ENCODE measurements around the gene SCP2. TPM values are rescaled to one million over a fixed set of nuclear protein-coding genes. Genes with fewer than 3 reads are reported as not detected.

The SCP2 gene, protein sequence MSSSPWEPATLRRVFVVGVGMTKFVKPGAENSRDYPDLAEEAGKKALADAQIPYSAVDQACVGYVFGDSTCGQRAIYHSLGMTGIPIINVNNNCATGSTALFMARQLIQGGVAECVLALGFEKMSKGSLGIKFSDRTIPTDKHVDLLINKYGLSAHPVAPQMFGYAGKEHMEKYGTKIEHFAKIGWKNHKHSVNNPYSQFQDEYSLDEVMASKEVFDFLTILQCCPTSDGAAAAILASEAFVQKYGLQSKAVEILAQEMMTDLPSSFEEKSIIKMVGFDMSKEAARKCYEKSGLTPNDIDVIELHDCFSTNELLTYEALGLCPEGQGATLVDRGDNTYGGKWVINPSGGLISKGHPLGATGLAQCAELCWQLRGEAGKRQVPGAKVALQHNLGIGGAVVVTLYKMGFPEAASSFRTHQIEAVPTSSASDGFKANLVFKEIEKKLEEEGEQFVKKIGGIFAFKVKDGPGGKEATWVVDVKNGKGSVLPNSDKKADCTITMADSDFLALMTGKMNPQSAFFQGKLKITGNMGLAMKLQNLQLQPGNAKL
- total RNA-seq, result 95.9 TPM

DNA sequence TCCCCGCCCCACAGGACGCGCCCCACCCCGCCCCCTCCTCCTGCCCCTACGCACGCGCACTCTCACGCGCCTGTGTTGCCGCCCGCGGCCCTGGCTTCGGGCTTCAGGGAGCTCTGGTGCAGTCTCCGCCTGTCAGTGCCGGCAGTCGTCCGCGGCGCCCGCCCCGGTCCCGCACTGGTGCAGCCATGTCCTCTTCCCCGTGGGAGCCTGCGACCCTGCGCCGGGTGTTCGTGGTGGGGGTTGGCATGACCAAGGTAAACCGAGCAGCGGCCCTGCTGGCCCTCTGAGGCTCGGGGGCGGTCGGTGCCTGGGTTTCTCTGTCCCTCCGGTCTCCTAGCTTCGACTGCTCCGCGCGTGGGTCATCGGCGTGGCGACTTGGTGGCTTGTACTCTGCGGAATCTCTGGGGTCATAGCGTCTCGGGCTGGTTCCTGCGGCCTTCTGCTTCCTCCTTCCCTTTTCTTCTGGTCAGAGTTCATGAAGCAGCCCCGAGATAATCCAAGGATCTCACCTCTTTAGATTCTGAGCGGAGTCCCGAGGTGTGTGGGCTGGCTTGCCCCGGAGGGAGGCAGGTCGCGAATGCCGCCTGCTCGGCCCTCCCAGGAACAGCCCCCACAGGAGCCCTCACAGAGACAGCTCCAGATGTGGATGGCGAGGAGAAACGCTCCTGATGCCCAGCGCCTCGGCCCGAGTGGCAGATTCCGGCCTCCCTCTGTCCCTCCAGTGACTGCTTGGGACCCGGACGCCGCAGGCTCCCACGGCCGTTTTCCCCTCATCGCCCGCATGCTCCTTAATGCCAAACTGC, at the start of gene SCP2:
Gene SCP2, plus strand, starts transcription at position 65 of the 803 bp plus-strand sequence. Its CDS starts 121 bp downstream, at position 186.
- DNase-seq, result peak; percentile 56

DNA sequence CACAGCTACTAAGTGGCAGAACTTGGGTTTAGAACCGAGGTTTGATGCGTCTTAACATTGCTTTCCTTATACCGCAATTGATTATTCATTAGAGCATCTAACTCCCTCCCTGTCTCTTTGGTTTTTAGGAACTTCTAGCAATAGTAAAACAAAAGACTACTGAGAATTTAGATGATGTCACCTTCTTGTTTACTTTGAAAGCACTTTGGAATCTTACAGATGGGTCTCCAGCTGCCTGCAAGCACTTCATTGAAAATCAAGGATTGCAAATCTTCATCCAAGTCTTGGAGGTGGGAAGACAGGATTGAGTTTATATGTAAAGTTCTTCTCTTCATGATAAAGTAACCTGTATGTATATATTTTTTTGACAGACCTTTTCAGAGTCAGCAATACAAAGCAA, 49.5 kb upstream of the SCP2 start:
- DNase-seq, result no peak

DNA sequence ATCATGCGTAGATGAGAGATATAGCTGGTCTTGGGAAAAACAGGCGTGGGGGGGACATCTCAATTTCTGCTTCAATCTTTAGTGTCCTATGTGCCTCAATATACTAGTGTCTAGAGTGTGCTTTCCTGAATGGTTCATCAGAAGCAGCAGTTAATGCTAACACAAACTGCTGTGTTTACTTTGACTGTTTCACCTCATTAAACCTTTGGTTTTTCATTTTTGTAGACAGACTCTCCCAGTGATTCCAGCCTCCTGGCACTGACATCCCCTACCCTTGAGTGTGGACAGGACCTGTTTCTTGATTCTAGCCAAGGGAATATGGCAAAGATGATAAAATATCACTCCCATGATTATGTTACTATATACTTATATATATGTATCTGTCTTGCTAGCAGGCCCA, 46.9 kb upstream of the SCP2 start:
- no peak for DNase-seq

DNA sequence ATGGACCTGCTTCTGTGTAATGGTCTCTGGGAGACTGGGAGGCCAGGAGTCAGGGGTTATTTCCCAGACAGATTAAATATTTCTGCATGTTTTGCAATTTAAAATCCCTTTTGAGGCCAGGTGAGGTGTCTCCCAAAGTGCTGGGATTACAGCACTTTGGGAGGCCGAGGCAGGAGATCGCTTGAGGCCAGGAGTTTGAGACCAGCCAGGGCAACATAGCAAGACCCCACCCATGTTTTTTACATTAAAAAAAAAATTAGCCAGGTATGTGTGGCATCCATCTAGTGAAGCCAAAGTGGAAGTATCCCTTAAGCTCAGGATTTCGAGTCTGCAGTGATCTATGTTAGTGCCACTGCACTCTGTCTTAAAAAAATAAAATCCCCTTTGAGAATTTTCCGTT, 39.6 kb upstream of the SCP2 start:
- no peak for DNase-seq

DNA sequence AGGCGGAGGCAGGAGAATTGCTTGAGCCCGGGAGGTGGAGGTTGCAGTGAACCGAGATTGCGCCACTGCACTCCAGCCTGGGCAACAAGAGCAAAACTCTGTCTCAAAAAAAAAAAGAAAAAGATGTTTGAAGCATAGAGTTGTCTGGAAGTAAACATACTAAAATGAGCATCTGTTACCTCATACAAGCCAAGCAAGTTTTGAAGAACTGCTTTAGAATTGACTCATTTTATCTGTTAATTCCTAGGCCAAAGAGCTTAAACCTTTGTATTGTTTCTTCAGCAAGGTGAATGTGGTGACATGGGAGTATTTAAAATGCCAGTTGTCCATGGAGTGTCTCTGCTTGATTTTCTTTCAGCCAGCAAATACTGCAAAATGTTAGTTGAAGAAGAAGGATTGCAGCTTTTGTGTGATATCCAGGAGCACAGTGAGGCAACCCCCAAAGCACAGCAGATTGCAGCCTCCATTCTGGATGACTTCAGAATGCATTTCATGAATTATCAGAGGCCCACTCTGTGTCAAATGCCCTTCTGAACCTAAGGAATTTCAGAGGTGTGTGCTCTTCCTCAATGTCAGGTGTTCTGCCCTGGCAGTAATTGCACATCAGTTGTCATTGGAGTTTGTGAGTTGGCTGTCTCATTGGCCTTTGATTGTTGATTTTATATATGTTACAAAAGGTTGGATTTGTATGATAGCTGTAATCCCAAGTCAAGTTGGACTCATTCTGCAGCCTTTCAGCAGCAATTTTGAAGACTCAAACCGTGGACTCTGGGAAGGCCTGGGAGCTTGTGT, 34.5 kb upstream of the SCP2 start:
- DNase-seq, result no peak

DNA sequence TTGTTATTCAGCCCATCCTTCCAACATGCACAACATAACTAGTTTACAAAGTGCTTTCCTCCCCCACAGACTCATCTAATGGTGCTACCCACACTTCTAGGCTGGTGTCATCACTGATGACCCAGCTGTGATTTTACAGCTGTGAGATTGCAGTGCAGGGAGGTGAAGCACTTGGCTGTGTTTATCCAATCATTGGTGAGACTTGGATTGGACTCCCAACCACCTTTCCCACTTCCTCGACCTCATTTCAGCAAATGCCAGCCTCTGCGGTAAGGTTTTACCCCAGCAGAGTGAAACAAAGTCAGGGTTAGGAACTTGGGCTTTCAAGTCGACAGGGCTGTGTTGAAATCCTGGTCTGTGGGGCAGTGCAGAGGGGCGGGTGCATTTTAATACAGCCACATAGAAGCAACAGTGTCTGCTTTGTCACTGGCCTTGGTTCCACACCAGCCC, 27.6 kb upstream of the SCP2 start:
- DNase-seq, result no peak

DNA sequence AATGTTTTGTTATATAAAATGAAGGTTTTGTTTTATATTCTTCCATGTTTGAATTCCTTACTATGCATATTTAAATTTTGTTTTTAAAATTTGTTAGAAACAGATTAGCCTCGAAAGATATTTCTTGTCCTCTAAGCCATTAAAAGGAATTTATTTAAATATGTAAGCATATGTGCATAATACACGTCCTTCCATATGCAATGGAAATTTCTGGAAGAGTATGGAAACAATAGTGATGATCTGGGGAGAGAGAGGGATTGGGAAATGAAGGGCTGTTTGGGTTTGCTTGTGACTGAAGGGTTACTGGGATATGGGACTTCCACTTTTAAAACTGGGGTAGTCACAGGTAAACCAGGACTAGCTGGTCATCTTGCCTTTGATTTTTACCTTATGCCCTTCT, 26.7 kb upstream of the SCP2 start:
- DNase-seq, result no peak

DNA sequence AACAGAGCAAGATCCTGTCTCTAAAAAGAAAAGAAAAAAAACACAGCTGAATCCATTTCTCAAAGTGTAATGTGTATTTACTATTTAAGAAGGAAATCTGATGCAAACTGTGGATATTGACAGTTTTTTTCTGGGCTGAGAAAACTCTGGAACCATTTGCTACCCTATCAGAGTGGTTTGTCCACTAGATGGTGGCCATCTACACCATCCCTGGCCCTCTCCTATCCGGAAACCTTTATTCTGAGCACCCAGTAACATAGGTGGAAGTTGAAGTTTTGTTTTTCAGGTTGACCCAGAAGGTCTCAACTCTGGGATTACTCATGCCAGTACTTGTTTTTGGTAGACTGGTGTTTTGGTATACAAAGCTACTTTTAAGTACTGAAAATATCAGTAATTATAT, 25.7 kb upstream of the SCP2 start:
- no peak for DNase-seq

DNA sequence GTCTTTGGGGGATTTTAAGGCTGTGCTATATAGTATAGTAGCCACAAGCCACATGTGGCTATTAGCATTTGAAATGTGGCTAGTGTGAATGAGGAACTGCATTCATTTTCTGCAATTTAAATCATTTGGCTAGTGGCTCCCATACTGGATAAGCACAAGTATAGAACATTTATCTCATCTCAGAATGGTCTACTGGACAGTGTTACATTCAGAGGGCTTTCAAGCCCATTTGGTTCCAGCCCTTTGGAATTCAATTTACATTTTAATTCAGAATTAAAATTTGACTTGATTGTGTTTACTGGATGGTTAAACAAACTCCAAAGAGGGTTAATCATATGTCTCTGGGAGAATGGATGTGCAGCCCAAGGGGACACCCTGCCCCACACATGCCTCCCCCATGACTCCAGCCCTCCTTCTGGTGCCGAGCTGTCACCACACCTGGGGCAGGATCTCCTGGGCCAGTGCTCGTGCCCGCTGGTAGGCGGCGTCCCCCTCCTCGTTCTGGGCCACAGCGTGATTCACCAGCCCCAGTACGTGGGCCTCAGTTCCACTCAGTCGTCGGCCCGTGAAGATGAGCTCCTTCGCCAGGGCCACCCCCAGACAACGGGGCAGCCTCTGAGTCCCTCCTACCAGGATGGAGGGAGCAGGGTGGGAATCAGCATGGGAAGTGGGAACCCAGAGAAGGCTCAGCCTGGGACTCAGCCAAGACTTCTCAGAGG, 22.7 kb upstream of the SCP2 start:
- no peak for DNase-seq

DNA sequence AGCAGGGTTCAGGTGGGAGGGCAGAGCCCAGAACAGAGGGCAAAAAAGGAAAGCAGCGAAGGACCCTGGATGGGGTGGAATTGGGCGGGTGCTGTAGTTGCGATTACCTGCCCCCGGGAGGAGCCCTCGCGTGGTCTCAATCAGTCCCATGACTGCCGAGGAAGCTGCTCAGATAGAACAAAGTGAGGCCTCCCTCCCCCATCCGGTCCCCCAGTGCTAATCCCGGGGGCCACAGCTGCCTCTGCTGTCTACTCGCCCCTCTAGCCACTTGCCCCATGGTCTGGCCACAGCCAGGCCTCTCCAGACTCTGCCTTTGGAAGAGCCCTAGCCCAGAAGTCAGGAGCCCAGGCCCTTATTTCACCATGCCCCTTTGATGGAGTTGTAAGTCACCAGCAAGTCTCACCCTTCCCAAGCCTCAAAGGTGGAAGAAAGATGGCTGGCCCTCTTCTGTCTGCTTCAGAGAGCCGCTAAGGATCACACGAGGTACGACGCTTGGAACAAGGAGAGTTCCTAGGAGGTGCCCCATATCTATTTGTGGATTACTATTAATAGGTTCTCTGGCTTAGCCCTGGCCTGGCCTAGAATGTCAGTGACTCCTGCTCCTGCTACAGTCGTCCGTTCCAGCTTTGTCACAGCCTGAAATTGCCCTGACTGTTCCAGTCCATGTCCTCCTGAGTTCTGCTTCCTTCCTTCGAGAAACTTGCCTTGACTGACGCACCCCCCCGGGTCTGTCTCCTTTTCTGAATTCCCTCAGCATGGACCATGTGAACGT, 22.0 kb upstream of the SCP2 start:
- no peak for DNase-seq

DNA sequence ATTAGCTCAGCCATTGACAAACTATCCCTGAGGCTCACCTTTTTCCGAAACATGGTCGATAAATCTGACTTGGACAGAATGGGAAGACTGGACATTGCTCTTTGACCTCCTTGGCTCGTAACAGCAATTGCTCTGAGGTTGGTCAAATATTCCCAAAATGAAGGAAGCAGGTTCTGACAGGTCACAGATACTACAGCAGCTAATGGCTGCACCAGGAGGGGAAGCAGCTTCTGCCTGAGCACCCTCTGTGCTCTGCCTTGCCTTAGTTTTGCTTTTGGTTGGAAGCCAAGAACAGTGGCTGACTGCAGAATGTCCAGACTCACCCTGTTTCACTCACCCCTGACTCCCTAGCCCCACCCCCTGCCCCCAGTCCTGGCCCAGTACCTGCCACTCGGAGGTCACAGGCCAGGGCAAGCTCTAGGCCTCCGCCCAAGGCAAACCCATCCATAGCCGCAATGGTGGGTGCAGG, 20.9 kb upstream of the SCP2 start:
- no peak for DNase-seq

DNA sequence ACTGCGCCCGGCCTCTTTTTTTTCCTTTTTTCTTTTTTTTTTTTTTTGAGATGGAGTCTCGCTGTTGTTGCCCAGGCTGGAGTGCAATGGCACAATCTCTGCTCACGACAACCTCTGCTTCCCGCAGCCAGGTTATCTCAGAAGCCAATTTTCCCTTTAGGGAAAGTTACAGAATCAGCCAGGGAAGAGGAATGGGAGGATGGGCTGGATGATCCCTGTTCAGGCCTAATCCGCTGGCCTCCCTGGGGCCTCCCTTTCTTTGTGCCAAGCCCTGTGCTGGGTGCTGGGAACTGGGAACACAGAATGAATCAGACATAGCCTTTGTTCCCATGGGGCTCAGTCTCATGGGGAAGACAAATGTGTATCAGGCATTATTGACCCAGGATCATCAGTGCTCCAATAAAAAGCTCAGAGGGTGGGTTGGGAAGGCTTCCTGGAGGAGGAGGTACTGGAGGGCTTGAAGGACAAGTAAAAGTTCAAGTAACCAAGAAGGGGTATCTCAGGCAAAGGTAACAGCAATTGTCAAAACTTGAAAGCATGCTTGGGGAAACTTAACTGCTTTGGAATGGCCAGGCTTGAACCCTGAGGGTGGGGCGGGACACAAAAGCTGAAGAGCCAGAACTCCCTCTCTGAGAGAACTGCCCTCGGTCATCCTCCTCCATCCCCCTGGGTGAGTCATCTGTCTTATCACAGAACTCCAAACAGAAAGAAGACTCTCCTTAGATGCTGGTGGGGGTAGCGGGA, 19.8 kb upstream of the SCP2 start:
- DNase-seq, result no peak

DNA sequence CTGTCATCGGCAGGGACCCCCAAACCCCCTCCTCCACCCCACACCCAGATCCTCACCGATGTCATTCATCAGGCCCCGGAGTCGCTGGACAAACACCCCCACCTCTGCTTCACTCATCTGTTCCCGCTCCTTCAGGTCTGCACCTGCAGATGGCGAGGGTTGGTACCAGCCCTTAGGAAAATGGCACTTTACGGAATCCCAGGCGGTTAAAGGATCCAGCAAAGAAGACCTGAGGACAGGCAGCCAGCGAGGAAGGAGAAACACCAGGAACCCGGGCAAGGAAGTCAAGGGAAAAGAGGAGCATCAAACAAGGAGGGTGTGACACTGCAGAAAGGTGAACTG, 19.3 kb upstream of the SCP2 start:
- no peak for DNase-seq

DNA sequence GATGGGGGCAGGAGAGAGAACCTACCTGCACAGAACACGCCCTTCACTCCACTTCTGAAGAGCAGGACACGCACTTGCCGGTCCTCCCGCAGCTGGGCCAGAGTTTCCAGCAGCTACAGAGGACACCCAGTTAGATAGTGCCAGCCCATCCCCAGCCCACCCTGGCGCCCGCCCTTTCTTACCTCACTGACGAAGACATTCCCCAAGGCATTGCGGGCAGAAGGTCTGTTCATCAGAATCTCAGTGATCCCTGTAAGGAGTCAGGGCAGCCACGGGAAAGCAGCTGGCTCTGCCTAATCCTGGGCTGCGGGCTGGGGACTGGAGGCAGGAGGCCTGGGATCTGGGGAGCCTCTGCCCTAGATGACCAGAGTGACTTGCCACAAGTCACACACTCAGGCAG, 15.5 kb upstream of the SCP2 start:
- DNase-seq, result no peak

DNA sequence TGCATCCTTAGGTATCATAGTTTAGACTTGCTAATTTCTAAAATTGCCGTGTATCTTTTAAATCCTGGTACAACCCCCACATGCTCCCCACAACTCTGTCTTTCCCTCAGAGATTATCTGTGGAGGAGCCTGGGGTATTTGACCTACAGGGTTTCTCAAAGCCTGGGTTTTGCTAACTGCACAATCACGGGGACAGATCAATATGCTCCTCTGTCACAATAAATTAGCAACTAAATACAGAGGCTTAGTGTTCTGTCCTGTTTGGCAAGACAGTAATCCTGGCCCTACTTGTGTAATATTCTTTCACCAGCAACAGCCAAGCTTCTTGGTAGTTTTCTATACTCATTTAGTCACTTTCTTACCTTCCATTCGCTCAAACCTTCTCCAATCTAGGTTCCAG, 14.1 kb upstream of the SCP2 start:
- DNase-seq, result no peak

DNA sequence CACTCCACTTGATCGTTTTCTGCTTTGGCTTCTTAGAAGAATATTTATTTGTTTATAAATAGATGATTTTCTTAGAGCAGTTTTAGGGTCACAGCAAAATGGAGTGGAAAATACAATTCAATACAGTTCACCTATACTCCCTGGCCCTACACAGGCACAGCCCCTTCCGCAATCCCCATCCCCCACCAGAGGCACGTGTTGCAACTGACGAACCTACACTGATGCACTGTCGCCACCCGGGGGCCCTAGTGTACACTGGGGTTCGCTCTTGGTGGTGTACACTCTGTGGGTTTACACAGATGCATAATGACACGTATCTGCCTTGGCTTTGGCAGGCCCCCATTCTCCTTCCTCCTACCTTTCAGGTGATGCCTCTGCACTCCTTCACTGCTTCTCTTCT, 13.5 kb upstream of the SCP2 start:
- no peak for DNase-seq

DNA sequence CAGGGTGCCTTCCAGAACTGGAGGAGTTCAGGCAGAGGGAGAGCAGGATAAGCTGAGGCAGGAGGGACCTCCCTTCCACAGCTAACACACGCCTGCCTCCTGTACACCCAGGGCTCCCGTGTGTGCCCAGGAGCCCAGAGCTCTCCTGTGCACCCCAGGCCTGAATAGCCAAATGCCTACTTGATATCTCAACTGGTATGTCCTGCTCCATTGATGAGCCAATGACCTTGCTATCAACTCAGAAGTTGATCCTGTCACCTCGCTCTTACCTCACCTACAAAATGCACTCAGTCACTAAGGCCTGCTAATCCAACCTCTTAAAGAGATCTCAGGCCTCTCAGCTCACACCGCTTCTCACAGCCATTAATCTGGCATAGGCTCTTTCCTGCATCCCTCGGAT, 12.6 kb upstream of the SCP2 start:
- no peak for DNase-seq

DNA sequence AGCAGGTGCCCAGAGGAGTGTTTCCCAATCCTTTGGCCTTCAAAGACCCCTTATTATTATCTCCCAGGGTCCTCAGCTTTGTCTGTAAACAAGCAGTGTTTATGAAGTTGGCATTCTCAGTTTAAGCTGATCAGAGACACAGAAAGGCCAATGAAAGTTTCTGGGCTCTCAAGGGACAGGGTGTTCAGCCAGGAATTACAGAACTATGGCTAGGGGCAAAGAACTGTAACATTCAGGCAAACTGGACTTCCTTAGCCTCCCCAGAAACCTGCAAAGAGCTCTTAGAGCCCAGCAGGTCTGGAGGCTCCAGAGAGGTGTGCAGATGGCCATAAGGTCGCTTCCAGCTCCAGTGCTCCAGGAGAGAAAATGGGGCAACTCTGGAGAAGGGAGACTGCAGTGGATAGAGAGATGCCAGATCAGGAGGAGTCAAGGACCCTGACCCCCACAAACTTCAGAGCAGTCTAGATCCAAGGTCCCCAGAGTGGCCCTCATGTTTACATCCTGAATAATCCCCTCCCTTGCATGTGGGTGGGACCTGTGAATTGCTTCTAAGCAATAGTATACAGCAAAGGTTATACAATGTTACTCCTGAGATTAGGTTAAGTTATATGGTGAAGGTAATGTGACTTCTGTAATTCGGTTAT, 11.7 kb upstream of the SCP2 start:
- DNase-seq, result no peak

DNA sequence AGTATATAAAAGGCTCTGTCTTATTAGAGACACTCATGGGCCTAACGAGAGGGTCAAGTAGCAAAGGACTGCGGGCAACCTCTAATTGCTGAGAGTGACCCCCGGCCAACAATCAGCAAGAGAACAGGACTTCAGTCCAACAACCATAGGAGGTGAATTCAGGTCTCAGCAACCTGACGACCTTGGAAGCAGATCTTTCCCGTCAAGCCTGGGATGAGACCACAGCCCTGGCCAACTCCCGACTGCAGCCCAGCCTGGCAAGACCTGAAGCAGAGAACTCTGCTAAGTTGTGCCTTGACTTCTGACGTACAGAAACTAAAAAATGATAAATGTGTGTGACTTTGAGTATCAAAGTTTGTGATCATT, 11.2 kb upstream of the SCP2 start:
- DNase-seq, result no peak

Measured in skin of body (tissue), 2 donors.